GM12878 (cell line): ENCODE data around the gene ASCC3. TPM values are rescaled to one million over a fixed set of nuclear protein-coding genes. Genes with fewer than 3 reads are reported as not detected.

ENCODE experiments used
- ATAC-seq: fragments of 200-7000 bp; cut with Tn5 transposase; 3 replicates; pipeline ENCODE4 v1.9.1; 2020; ENCODE audit warnings: mild to moderate bottlenecking, moderate library complexity
- BruUV-seq: library from RNA; stranded (reverse); fragments of 400-500 nt; replicated peaks from 2 replicates; lab custom pipeline; 2021; lab: Mats Ljungman, UMichigan
- CTCF ChIA-PET: fragments of 300-600 bp; sonication (Branson Sonifier 250); formaldehyde crosslinking; extraction: SDS; loops from one replicate; lab custom pipeline; 2021; ENCODE audit warnings: inconsistent platforms; lab: Yijun Ruan, JAX
- POLR2A ChIA-PET: fragments of 350-600 bp; formaldehyde crosslinking; extraction: SDS; loops from one replicate; lab custom pipeline; 2021; ENCODE audit warnings: inconsistent platforms; lab: Charles Lee
- RAD21 ChIA-PET: fragments of 300-600 bp; sonication (Branson Sonifier 250); formaldehyde crosslinking; loops from one replicate; lab custom pipeline; 2023; ENCODE audit warnings: antibody characterized with exemption; ENCODE audit not compliant: unreplicated experiment; lab: Charles Lee
- SMC1A ChIA-PET: fragments of 300-600 bp; sonication (Branson Sonifier 250); formaldehyde crosslinking; loops from one replicate; lab custom pipeline; 2023; ENCODE audit not compliant: unreplicated experiment, uncharacterized antibody; lab: Charles Lee
- DNase-seq: peaks from one replicate; pipeline ENCODE4 v3.0.0-alpha.2; 2011; ENCODE audit warnings: low read depth, low spot score
- FAIRE-seq: peaks from 3 replicates; lab custom pipeline; 2011; peaks lifted over from hg19 to GRCh38; lab: Jason Lieb, UNC
- H2AFZ ChIP-seq: 2 replicates; pipeline ENCODE4 v1.6.0; 2011; ENCODE audit warnings: low read depth, low read length, control low read depth; ENCODE audit not compliant: control insufficient read depth
- H3K27ac ChIP-seq: 2 replicates; pipeline ENCODE4 v1.5.1; 2011; ENCODE audit warnings: control low read depth; ENCODE audit not compliant: control insufficient read depth, insufficient read depth
- H3K27me3 ChIP-seq, 2 experiments: replicated peaks in 1 of 2; 2 replicates each; pipeline versions ENCODE4 v1.6.0 to v1.6.1; 2011; ENCODE audit warnings: low read length in 1 of 2; ENCODE audit not compliant: control insufficient read depth in 2 of 2, insufficient read depth in 2 of 2
- H3K36me3 ChIP-seq, 2 experiments: 2 replicates each; pipeline ENCODE4 v1.5.1; 2011; ENCODE audit warnings: low read length in 1 of 2; ENCODE audit not compliant: control insufficient read depth in 2 of 2, insufficient read depth in 2 of 2
- H3K4me1 ChIP-seq: 2 replicates; pipeline ENCODE4 v1.6.1; 2011; ENCODE audit warnings: mild to moderate bottlenecking, low read length, moderate library complexity, mixed read lengths; ENCODE audit not compliant: control insufficient read depth, insufficient read depth
- H3K4me2 ChIP-seq: 2 replicates; pipeline ENCODE4 v1.6.0; 2011; ENCODE audit warnings: control low read depth; ENCODE audit not compliant: control insufficient read depth, insufficient read depth
- H3K4me3 ChIP-seq: fragments of 200-600 bp; sonication (generic); 2 replicates; pipeline ENCODE4 v1.5.1; 2016
- H3K79me2 ChIP-seq: 2 replicates; pipeline ENCODE4 v1.6.0; 2011; ENCODE audit warnings: low read length; ENCODE audit not compliant: control insufficient read depth, insufficient read depth
- H3K9ac ChIP-seq: 2 replicates; pipeline ENCODE4 v1.8.0; 2011; ENCODE audit warnings: low read length, control low read depth, mixed read lengths; ENCODE audit not compliant: control insufficient read depth, insufficient read depth
- H3K9me3 ChIP-seq: replicated peaks from 3 replicates; pipeline ENCODE4 v1.5.1; 2011; ENCODE audit warnings: mild to moderate bottlenecking, low read length; ENCODE audit not compliant: control insufficient read depth, insufficient read depth
- H4K20me1 ChIP-seq: 2 replicates; pipeline ENCODE4 v1.6.0; 2011; ENCODE audit not compliant: control insufficient read depth, insufficient read depth
- BCL11A ChIP-seq: IDR thresholded peaks from 2 replicates; pipeline ENCODE4 v1.6.1; 2011; ENCODE audit warnings: low read depth, low read length
- CUX1 ChIP-seq: IDR thresholded peaks from 2 replicates; pipeline ENCODE4 v1.6.1; 2012; ENCODE audit warnings: improper control_type of control experiment, low read depth, low read length; ENCODE audit not compliant: insufficient replicate concordance
- E2F4 ChIP-seq: IDR thresholded peaks from 2 replicates; pipeline ENCODE4 v1.6.1; 2012; ENCODE audit warnings: low read depth, low read length, improper control_type of control experiment
- EP300 ChIP-seq, 2 experiments: fragments of 150-350 bp in 1 of 2; IDR thresholded peaks; 2 replicates each; pipeline ENCODE4 v1.6.1; 2011 to 2012; ENCODE audit warnings: low read depth in 2 of 2, low read length in 2 of 2, borderline replicate concordance in 1 of 2, improper control_type of control experiment in 1 of 2, inconsistent platforms in 1 of 2; ENCODE audit not compliant: control insufficient read depth in 1 of 2
- LARP7 ChIP-seq: fragments of 450-650 bp; IDR thresholded peaks from 2 replicates; pipeline ENCODE4 v1.6.1; 2017; ENCODE audit warnings: mild to moderate bottlenecking
- NFYB ChIP-seq: IDR thresholded peaks from 2 replicates; pipeline ENCODE4 v1.6.1; 2011; ENCODE audit warnings: low read depth, mild to moderate bottlenecking, low read length, improper control_type of control experiment, moderate library complexity; ENCODE audit not compliant: insufficient read depth
- PRDM15 ChIP-seq: fragments of 450-650 bp; formaldehyde crosslinking; IDR thresholded peaks from 2 replicates; pipeline ENCODE4 v1.4.0; 2020; ENCODE audit warnings: mild to moderate bottlenecking, moderate library complexity
- SMAD5 ChIP-seq: IDR thresholded peaks from 2 replicates; pipeline ENCODE4 v1.6.1; 2016; ENCODE audit warnings: antibody characterized with exemption, low read depth
- SP1 ChIP-seq: IDR thresholded peaks from one replicate; pipeline ENCODE4 v1.6.1; 2011; ENCODE audit warnings: low read depth, low read length
- STAT1 ChIP-seq: fragments of 450-650 bp; conservative IDR thresholded peaks from 2 replicates; pipeline ENCODE4 v1.6.1; 2014; ENCODE audit warnings: antibody characterized with exemption, mild to moderate bottlenecking
- TBL1XR1 ChIP-seq: IDR thresholded peaks from 2 replicates; pipeline ENCODE4 v1.6.1; 2012; ENCODE audit warnings: low read depth, low read length, improper control_type of control experiment
- WRNIP1 ChIP-seq: IDR thresholded peaks from 2 replicates; pipeline ENCODE4 v1.6.1; 2011; ENCODE audit warnings: low read depth, low read length, improper control_type of control experiment, borderline replicate concordance
- ZNF207 ChIP-seq: fragments of 450-650 bp; IDR thresholded peaks from 2 replicates; pipeline ENCODE4 v1.6.1; 2014; ENCODE audit warnings: antibody characterized with exemption, mild to moderate bottlenecking, borderline replicate concordance
- ZZZ3 ChIP-seq: IDR thresholded peaks from 2 replicates; pipeline ENCODE4 v1.6.1; 2011; ENCODE audit warnings: low read depth; ENCODE audit not compliant: control insufficient read depth, insufficient read length
- WGBS: methylation state at CpG from one replicate; pipeline ENCODE4 v1.1.6; 2016; ENCODE audit warnings: low lambda C conversion rate; ENCODE audit not compliant: insufficient replicate concordance, insufficient coverage; ENCODE audit errors: missing lambda C conversion rate; 5-methylcytosine and 5-hydroxymethylcytosine counted together
- in situ Hi-C: fragments of 300-500 bp; cut with MboI; formaldehyde crosslinking; loops from 9 replicates; pipeline ENCODE4 v1.14.3; 2018; ENCODE audit warnings: mixed read lengths
- intact Hi-C: fragments of 100-400 bp; cut with micrococcal nuclease; formaldehyde crosslinking; loops from one replicate; pipeline ENCODE4 v1.14.2; 2022; ENCODE audit not compliant: unreplicated experiment
- polyA plus RNA-seq, 11 experiments: library from polyadenylated mRNA; depleted of rRNA in 4 of 11; unstranded in 6 of 11; stranded (reverse) in 5 of 11; fragments of >200 nt; fragmentation: Nextera tagmentation in 4 of 11; fragmentation: Illumina TruSeq in 1 of 11; extraction: Ambion mirVana in 4 of 11; extraction: Trizol in 1 of 11; gene quantifications; 1 replicate in 1 of 11; 2 replicates in 10 of 11; pipeline versions ENCODE4 v1.2.1 to v1.2.3, GENCODE V29; 2011 to 2016; ENCODE audit warnings: inconsistent platforms in 2 of 11, missing spikeins in 2 of 11, low read depth in 1 of 11
- total RNA-seq, 4 experiments: library from RNA; depleted of rRNA in 3 of 4; stranded (reverse); fragments of >200 nt in 3 of 4; fragmentation: Illumina TruSeq in 1 of 4; extraction: Trizol in 1 of 4; gene quantifications; 2 replicates each; pipeline versions ENCODE4 v1.2.1 to v1.2.3, GENCODE V29; 2013 to 2021

Gene ASCC3
- total and polyA plus RNA-seq, 10 of the 15 experiments (the other 5 are each of a cell fraction or from before 2014, with no cell fraction given) = 19.9 to 76.2 (median 55.9) TPM

GRCh38 chr6:100614386-100614785 is 266.7 kb downstream of the ASCC3 start (continued):
- TF ChIP-seq WRNIP1 (no peak), BCL11A (no peak), LARP7 (no peak), TBL1XR1 (no peak)

- ChIA-PET RAD21 (no interaction called here), CTCF (no interaction called here), POLR2A (no interaction called here), SMC1A (no interaction called here)
- Histone ChIP-seq H3K79me2 (no peaks in the 10 kb centered on the region), H3K36me3 (no peaks in the 10 kb centered on the region), H3K4me1 (0 out of 2 replicates have a peak, but pooled peaks cover 2% of the 10 kb centered on the region), H3K9me3 (no peaks in the 10 kb centered on the region), H4K20me1 (no peaks in the 10 kb centered on the region), H3K4me2 (no peak overlapping the region), H3K9ac (no peak overlapping the region), H3K27me3 (no peaks in the 10 kb centered on the region), H2AFZ (no peak overlapping the region), H3K4me3 (no peak overlapping the region), H3K27ac (no peak overlapping the region)
- in situ Hi-C loops (no loop called here), intact Hi-C loops (no loop called here)
- WGBS = 96% methylated on average over 3 of the region's 3 CpGs
- no TSS peak for BruUV-seq
- DNase-seq = no peak
- FAIRE-seq = no peak
- ATAC-seq = no peak
- TF ChIP-seq ZZZ3 (no peak), NFYB (no peak), E2F4 (no peak), PRDM15 (CRISPR knock-in tag) (no peak), EP300 (IDR thresholded peaks at IDR 0.05; ENCODE audit: borderline replicate concordance in 1 of 2, control insufficient read depth in 1 of 2, low read depth in 2 of 2, low read length in 2 of 2) (no peak), SMAD5 (no peak), STAT1 (no peak), SP1 (no peak), CUX1 (no peak), ZNF207 (no peak)
Observed at GRCh38 chr6:100613656-100614055, 267.5 kb downstream of the ASCC3 start.
